Nucleus accumbens (tissue), 56 donors: ENCODE measurements around the gene OPTN.
A peak's percentile ranks its signal among the peaks of the same experiment; 100 is the strongest.
"Not testable (repeated sequence)": the region's sequence is repeated elsewhere in the genome, so short reads cannot be mapped to it uniquely, and the experiment has no call there.

Experiments used
- DNase-seq, 56 donors: peaks; one replicate each; lab custom pipeline; 2025; lab: John Stamatoyannopoulos, UW

The OPTN gene

DNA sequence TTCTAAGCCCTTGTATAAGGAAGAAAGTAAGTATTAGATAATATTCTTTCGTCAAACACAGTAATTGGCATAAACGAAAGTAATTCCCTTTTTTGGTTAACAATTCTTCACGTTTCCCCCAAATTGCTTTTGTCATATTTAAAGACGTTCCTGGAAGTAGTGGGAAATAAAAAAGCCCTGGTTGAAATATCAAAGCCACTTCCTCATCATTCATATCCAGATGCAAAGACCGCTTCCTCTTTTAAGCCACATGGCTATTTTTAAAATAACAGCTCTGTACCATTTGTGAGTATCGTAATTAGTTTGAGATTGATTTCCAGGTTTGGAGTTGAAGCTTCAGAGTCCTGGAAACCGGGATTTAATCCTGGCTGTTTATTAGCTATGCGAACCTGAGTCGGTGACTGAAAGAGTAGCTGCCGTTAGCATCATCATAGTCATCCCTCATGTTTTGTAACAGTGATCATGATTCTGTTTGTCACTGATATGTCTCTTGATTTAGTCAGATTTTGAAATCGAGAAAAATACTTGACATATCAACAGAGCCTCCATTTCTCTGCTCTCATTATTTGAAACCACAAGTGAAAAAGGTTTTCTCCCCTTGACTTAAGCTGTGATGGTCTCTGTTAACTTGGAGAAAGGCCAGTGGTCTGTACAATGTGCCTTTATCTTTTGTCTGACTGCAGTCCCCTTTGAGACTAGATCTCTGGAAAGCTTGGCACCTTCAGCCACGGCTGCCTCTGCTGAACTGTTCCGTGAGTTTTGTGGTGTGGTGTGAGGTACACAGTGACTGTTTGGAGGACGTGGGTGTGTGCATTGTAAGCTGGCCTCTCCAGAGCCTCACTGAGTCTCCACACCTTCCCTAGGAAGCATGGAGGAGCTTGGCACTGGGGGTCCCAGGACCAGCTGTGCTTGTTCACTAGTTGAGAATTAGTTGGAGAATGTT lies 18.1 kb downstream of the OPTN start:
- DNase-seq = no peak

GRCh38 chr10:13118784-13119410 lies 18.9 kb downstream of the OPTN start:
- no peak for DNase-seq

- DNase-seq = no peak
These were observed 21.0 kb downstream of the OPTN start for GRCh38 chr10:13120786-13121499.

DNA sequence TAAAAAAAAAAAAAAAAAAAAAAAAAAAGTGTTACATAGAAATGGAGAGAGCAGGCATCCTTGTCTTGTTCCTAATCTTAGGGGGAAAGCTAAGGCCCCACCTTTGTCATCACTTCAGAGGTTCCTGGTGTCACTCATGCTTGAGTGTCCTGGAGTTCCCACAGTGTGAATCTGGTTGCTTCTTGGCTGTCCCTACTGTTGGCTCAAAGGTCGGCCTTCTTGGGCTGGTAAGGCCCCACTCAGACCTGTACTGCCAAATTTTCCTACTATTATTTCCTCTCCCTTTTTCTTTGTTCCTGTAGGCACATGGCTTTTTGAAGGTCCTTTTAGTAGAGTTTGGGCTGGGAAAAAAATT lies 21.5 kb downstream of the OPTN start:
- DNase-seq = no peak

- DNase-seq = no peak
These were observed 36.7 kb downstream of the OPTN start for GRCh38 chr10:13136651-13137050.

DNA sequence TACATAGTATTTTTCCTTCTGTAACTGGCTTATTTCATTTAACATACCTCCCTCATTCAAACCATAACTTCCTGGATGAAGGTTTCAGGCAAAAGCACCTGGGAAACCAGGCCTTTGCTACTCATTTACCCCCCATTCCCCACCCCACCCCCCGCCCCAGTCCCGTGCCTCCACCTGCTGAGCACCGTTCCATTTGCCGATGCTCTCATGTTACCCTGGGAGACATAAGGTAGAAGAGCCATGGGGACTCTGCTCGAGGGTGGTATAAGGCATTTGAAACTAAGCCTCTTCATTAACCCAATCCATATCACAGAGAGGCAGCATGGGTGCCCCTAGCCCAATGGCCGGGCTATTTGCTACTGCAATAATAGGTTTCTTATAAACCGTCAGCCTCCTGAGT lies 39.2 kb downstream of the OPTN start:
- no peak for DNase-seq

DNA sequence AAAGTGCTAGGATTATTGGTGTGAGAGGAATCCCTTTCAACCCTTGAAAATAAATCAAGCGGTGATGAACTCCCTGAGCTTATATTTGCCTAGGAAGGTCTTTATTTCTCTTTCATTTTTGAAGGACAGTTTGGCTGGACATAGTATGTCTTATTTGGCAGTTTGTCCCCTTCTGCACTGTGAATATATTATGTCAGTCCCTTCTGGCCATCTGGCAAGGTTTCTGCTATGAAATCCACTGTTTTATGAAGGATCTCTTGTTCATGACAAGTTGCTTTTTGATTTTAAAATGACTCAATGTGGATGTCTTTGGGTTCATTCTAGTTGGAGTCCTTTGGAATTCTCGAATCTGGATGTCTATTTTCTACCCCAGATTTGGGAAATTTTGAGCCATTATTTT lies 39.7 kb downstream of the OPTN start:
- DNase-seq = no peak

- no peak for DNase-seq
These were observed 40.7 kb downstream of the OPTN start for GRCh38 chr10:13140627-13141190.

DNA sequence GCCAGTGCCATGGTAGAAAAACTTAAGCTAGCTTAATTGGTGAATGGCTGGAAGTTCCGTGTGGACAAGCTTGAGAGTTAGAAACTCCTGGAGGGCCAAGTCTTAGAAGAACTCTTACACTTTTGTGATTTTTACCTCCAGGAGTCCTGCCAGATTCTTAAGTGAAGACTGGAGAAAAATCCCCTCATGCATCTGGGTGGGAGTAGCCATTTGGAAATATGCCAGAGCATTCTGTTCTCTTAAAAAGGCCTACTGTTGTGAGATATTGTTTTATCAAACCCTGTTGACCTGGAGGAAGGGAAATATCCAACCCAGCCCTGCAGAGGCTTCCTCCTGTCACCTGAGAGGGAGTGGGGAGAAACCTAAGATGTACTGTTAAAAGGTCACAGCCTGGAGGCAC lies 43.8 kb downstream of the OPTN start:
- no peak for DNase-seq

DNA sequence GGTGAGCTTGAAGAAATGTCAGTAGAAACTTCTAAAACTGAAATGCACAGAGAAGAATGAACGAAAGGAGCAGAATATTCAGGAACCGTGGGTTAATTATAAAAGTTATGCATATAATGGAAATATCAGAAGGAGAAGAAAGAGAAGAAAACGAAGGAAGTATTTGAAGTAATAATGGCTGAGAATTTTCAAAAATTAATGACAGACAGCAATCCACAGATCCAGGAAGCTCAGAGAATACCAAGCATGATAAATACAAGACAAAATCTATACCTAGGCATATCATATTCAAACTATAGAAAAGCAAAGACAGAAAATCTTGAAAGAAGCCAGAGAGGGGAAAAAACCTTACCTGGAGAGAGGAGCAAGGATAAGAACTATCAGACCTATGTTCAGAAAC lies 44.9 kb downstream of the OPTN start:
- DNase-seq = no peak

DNA sequence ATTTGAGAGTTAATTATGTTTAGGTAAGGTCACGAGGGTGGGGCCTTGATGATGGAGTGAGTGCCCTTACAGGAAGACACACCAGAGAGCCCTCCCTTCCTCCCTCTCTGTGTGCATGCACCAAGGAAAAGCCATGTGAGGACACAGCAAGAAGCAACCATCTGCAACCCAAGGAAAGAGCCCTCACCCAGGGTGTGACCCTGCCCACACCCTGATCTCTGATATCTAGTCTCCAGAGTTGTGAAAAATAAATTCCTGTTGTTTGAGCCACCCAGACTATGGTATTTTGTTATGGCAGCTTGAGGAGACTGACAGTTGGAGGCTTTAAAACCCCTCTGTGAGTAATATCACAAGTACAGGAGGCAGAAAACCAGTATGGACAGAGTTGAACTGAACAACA lies 46.4 kb downstream of the OPTN start:
- DNase-seq = no peak

- DNase-seq = no peak
These were observed 47.2 kb downstream of the OPTN start for GRCh38 chr10:13147161-13147560.

DNA sequence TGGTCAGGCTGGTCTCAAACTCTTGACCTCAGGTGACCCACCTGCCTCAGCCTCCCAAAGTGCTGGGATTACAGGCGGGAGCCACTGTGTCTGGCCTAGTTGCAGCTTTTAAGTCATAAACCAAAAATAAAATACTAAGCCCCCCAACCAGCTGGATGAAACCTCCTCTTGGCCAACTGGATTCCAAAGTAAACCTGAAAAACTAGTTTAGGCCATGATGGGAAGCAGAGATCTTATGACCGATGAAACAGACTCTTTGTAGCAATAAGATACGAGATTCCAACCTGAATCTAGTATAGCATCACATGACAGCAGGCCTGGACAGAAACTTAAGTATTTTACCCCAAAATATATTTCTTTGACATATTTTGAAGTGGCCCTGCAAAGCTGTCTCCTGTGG lies 52.3 kb downstream of the OPTN start:
- no peak for DNase-seq

GRCh38 chr10:13155860-13156259 lies 55.9 kb downstream of the OPTN start:
- DNase-seq = not testable (repeated sequence)

GRCh38 chr10:13158401-13158800 lies 58.4 kb downstream of the OPTN start:
- DNase-seq = no peak

DNA sequence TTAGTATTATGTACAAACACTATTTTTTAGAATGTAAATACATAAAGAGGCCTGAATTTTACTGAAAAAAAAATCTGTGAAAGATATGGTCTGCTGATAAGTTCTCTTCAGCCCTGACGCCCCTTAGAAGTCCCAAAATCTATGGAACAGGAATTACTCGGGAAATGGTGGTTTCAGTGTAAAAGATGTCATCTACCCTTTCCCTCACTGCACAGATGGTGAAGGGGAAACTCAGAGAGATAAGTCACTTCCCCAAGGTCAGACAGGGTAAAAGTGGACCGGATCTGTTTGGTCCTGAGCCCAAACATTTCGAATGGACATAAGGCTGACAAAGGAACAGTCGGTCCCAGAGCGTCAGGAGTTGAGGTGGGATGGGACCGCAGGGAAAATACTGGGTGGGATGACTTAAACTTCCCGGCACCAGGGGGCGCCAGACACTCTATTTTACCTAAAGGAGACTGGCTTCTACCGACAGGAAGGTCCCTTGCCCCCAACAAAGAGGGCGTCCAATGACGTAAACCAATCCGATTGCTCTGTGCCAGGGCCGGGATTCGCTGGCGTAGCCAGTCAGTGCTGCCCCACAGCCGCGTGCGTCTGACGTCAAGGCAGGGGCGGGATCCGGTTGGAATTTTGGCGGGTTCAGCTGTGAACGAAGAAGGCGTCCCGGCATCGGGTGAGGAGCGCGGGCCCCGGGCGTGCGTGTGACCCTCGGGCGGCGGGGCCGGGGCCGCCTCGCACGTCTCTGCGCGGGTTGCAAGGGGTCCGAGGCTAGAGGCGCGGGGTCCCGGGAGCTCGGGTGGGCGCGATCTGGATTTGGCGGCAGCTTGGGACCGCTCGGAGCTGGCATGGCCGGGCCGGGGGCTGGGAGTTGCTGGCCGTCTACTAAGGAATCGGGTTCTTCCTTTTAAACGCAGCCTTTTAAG lies 61.2 kb downstream of the OPTN start, which contains the start of gene MCM10:
Gene MCM10, plus strand, starts transcription at position 625 of the 923 bp plus-strand sequence. CDS start 2,645 bp downstream, outside the sequence.
- peak; percentile 87 to 99 (median 97) for DNase-seq

GRCh38 chr10:13161857-13162271 lies 61.9 kb downstream of the OPTN start:
- DNase-seq = no peak

GRCh38 chr10:13163859-13164258 lies 63.9 kb downstream of the OPTN start:
- DNase-seq = no peak

DNA sequence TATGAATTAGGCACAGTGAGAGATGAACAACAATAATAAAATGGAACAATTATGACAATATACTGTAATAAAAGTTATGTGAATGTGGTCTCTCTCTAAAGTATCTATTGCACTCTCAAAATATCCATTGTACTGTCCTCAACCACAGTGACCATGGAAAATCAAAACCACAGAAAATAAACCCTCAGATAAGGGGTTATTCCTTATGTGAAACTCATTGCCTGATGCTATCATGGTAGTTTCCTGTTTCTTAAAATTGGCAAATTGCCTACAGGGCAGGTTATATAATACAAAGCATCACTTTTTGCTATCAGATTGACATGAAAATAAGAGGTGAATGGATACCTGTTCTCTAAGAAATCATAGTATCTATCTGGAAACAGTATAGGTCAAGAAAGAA lies 65.2 kb downstream of the OPTN start:
- DNase-seq = no peak

GRCh38 chr10:13167568-13167967 lies 67.6 kb downstream of the OPTN start:
- DNase-seq = no peak
